ENCODE measurements around the gene MTMR1.

- TF ChIP-seq CTCF (IDR thresholded peaks at IDR 0.05), result no peak
- no peak for TF ChIP-seq POLR2A (IDR thresholded peaks at IDR 0.05; ENCODE audit: low read length)
- TF ChIP-seq GATA3 (IDR thresholded peaks at IDR 0.05; ENCODE audit: borderline replicate concordance), result no peak
- no peak for TF ChIP-seq CHD2 (IDR thresholded peaks at IDR 0.05; ENCODE audit: low read length, partially characterized antibody)
- no peak for TF ChIP-seq REST (IDR thresholded peaks at IDR 0.05)
- TF ChIP-seq MAFK (IDR thresholded peaks at IDR 0.05; ENCODE audit: partially characterized antibody), result no peak
- no peak for TF ChIP-seq JUN (IDR thresholded peaks at IDR 0.05)
Observed at GRCh38 chrX:150767045-150767395, 73.8 kb downstream of the MTMR1 start.
